GM12864 (cell line): Measurements from ENCODE around the gene DUSP18.

Experiments
- DNase-seq: peaks from one replicate; pipeline ENCODE4 v3.0.0-alpha.2; 2011; ENCODE audit warnings: low read depth
- H3K4me3 ChIP-seq: 2 replicates; pipeline ENCODE4 v1.5.1; 2011; ENCODE audit warnings: mild to moderate bottlenecking, low read depth, low read length, control low read depth
- CTCF ChIP-seq: IDR thresholded peaks from 2 replicates; pipeline ENCODE4 v1.5.1; 2011; ENCODE audit warnings: low read depth, mild to moderate bottlenecking, moderate library complexity, low read length, control low read depth, inconsistent platforms; ENCODE audit errors: missing control alignments

Gene DUSP18

GRCh38 chr22:30612789-30613188 lies 54.9 kb downstream of the DUSP18 start:
- DNase-seq, result no peak
- no peak overlapping the region for H3K4me3 ChIP-seq
- no peak for TF ChIP-seq CTCF
